GM12875 (cell line): ENCODE measurements around the gene DBNDD1.

ENCODE experiments used
- H3K4me3 ChIP-seq: one replicate; pipeline ENCODE4 v1.5.1; 2011; ENCODE audit warnings: low read depth, low read length, control low read depth
- TF ChIP-seq, protein P1 (sequence below): IDR thresholded peaks from 2 replicates; pipeline ENCODE4 v1.5.1; 2011; ENCODE audit warnings: low read depth, mild to moderate bottlenecking, control low read depth, inconsistent platforms, low read length, moderate library complexity, borderline replicate concordance; ENCODE audit not compliant: insufficient read depth

The DBNDD1 gene

DNA sequence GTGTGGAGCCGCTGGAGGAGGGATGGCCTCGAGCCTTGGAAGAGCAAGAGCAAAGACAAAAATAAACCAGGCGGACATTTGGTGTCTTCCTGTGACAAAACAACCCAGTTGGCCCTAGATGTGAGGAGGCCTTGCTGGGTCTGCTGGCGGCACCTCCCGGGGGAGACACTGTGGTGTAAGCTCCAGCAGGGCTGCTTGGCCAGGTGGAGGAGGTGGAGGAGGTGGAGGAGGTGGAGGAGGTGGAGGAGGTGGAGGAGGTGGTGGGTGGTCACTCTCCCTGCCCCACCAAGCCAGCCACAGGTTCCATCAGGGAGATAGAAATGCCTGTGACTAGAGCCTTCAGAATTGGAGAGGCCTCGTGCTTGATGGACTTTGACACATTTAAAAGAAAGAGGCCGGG, 32.1 kb downstream of the DBNDD1 start:
- TF ChIP-seq, protein P1, sequence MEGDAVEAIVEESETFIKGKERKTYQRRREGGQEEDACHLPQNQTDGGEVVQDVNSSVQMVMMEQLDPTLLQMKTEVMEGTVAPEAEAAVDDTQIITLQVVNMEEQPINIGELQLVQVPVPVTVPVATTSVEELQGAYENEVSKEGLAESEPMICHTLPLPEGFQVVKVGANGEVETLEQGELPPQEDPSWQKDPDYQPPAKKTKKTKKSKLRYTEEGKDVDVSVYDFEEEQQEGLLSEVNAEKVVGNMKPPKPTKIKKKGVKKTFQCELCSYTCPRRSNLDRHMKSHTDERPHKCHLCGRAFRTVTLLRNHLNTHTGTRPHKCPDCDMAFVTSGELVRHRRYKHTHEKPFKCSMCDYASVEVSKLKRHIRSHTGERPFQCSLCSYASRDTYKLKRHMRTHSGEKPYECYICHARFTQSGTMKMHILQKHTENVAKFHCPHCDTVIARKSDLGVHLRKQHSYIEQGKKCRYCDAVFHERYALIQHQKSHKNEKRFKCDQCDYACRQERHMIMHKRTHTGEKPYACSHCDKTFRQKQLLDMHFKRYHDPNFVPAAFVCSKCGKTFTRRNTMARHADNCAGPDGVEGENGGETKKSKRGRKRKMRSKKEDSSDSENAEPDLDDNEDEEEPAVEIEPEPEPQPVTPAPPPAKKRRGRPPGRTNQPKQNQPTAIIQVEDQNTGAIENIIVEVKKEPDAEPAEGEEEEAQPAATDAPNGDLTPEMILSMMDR = no peak
- H3K4me3 ChIP-seq = no peak overlapping the region

DNA sequence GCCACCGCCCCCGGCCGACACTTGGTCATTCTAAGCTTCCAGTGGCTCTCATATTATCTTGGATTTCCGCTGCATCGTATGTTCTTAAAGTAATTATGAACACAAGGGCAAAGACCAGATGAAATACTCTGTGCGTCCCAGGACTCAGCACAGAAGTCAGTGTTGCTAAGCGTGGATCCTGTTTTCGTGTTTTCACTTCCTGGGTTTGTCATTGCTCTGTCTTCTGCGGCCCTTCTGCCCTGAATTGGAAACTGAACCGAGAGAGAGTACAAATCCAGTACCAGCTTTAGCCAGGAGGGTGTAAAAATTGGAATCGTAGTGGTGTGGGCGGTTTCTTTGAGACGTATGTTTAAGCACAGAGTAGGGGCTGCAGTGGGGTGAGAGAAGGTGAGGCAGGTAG, 32.7 kb downstream of the DBNDD1 start:
- no peak overlapping the region for H3K4me3 ChIP-seq
- TF ChIP-seq, protein P1 = no peak

DNA sequence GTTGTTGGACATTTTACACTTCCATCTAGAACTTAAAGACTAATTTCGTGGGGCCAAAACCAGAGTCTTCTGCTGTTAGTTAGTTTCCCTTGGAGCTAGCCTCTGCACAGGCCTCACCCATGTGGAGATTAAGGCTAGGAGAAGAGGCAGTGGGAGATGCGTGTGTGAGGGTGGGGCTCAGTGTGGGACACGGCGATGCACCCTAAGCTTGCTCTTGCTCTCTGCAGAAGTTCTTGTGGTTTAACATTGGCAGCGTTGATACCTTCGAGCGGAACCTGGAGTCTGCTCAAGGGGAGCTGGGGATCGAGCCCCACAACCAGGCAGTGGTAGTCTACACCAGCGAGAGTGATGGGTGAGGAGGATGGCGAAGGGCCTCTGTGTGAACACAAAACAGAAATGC, 34.0 kb downstream of the DBNDD1 start:
- TF ChIP-seq, protein P1 = no peak
- no peak overlapping the region for H3K4me3 ChIP-seq

DNA sequence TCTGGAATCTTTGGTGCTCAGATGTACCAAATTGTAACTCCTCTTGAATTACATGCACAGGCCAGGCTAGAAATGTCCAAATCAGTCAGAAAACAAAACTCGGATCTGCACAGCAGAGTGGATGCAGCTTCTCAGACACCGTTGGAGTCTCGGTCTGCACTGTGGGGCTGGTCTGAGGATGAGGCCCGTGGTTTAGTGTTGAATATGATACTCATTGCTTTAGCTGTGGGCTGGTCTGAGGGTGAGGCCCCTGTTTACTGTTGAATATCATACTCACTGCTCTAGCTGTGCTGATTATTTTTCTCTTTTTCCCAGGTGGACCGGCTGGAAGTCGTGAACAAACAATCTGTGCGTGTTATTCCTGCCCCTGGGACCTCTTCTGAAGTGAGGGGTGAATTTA, 35.0 kb downstream of the DBNDD1 start:
- TF ChIP-seq, protein P1 = no peak
- no peak overlapping the region for H3K4me3 ChIP-seq

DNA sequence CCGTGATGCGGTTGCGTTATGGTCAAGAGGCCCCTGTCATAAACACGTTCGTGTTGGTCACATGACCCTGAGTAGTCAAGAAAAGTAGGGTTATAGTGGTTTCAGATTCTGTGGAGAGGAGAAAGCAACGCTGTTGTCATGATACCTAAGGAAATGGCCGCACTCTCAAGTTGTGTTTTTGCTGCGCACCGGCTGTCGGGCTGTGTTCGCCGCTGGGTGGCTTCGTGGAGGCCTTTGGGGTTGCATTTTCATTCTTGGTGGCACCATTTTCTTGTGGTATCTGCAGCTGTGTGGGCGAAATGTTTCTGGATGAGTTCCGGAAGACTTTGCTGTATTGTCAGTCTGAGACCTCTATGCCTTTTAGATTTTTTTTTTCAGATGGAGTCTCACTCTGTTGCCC, 35.7 kb downstream of the DBNDD1 start:
- no peak overlapping the region for H3K4me3 ChIP-seq
- TF ChIP-seq, protein P1 = no peak

DNA sequence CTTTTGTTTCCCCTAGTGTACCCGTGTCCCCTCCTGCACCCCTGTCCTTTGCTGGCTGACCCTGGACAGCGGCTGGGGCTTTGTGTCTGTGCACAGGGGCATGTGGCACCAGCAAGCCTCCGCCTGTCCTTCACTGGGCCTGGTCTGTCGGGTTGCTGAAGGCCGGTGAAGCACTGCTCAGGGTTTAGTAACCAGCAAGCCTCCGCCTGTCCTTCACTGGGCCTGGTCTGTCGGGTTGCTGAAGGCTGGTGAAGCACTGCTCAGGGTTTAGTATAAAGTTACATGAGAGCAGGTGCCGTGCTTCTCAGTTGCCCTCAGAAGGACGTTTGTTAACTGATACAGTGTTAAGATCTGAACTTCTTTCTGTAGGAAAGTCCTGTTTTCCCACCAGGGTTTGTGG, 36.9 kb downstream of the DBNDD1 start:
- H3K4me3 ChIP-seq = no peak overlapping the region
- TF ChIP-seq, protein P1 = no peak

DNA sequence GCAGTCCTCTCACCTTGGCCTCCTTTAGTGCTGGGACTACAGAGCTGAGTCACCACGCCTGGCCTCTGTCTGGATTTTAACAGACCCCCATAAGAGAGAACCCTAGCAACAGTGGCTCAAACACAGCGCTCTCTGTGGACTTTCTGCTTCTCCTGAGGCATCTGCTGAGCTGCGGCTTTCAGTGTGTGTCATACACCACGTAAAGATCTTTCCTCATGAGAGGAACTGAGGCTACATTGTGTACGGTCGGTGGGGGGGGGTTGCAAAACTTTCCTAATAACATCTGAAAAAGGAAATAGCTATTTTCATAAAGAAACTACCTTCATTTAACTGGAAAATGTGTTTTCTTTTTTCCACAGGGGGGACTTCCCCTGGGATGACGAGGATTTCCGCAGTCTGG, 37.8 kb downstream of the DBNDD1 start:
- TF ChIP-seq, protein P1 = no peak
- no peak overlapping the region for H3K4me3 ChIP-seq
